NCI-H1417 (cell line): Measurements from ENCODE around the gene MED16.
A peak's percentile ranks its signal among the peaks of the same experiment; 100 is the strongest.
"Not testable (repeated sequence)": the region's sequence is repeated elsewhere in the genome, so short reads cannot be mapped to it uniquely, and the experiment has no call there.

Experiments
- DNase-seq, 3 experiments: peaks; one replicate each; lab custom pipeline; 2025; lab: John Stamatoyannopoulos, UW

Gene MED16

GRCh38 chr19:853614-854220 lies 39.3 kb downstream of the MED16 start:
- DNase-seq = not testable (repeated sequence)

DNA sequence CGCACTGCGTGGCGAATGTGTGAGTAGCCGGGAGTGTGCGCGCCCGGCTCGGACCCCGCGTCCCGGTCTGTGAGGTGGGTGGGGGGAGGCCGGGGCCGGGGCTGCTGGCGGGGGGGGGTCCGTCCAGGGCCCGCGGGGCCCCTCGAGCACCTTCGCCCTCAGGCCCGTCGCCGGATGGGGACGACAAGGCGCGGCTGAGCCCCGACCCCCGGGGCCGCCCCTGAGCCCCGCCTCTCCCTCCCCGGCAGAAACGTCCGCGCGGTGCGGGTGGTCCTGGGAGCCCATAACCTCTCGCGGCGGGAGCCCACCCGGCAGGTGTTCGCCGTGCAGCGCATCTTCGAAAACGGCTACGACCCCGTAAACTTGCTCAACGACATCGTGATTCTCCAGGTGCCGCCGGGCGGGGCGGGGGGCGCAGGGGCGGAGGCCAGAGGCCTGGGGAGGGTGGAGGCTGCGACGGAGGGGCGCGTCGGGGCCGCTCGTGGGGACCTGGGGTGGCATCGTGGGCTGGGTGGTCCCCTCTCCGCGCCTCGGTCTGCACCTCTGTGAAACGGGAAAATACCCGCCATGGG lies 39.9 kb downstream of the MED16 start:
- no peak for DNase-seq

GRCh38 chr19:852136-853013 lies 40.6 kb downstream of the MED16 start, which contains the start of gene ELANE:
Gene ELANE (plus strand): TSS chr19:852303. CDS start chr19:852329, 26 bp downstream.
- DNase-seq = no peak

- DNase-seq = no peak
Measured at GRCh38 chr19:850979-851335, 42.0 kb downstream of the MED16 start.

GRCh38 chr19:850221-850978 lies 42.6 kb downstream of the MED16 start:
- peak in 2 of 3 experiments; percentile 90 to 96 for DNase-seq

DNA sequence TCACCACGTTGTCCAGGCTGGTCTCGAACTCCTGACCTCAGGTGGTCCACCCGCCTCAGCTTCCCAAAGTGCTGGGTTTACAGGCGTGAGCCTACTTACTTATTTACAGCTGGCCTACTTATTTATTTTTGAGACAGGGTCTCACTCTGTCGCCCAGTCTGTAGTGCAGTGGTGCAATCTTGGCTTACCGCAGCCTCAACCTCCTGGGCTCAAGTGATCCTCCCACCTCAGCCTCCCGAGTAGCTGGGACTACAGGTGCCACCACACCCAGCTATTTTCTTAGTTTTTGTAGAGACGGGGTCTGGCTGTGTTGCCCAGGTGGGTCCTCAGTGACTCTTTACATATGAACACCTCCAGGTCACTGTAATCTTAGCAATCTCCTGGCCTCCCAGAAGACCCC lies 43.8 kb downstream of the MED16 start:
- not testable (repeated sequence) for DNase-seq

DNA sequence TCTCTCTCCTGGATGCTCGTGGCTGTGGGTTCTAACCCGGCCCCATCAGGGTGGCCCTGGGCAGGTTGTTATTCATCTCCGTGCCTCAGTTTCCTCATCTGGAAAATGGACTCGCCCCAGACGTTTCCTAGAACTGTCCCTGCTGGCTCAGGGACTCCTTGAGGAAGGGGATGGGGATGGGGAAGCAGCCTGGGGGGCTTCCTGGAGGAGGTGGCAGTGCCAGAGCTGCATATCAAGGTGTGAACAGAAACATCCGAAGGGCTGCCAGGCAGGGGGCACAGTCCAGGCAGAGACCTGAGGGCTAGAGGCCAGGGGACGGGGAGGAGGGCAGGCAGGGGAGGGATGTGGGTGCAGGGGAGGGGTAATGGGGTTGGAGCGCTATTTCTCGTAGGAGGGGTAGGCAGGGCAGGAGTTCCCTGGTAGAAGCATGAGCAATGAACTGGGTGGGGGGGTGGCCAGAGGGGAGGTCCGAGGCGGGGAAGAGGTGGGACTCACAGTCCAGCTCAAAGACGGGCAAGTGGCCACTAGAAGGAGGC lies 44.5 kb downstream of the MED16 start:
- no peak for DNase-seq

DNA sequence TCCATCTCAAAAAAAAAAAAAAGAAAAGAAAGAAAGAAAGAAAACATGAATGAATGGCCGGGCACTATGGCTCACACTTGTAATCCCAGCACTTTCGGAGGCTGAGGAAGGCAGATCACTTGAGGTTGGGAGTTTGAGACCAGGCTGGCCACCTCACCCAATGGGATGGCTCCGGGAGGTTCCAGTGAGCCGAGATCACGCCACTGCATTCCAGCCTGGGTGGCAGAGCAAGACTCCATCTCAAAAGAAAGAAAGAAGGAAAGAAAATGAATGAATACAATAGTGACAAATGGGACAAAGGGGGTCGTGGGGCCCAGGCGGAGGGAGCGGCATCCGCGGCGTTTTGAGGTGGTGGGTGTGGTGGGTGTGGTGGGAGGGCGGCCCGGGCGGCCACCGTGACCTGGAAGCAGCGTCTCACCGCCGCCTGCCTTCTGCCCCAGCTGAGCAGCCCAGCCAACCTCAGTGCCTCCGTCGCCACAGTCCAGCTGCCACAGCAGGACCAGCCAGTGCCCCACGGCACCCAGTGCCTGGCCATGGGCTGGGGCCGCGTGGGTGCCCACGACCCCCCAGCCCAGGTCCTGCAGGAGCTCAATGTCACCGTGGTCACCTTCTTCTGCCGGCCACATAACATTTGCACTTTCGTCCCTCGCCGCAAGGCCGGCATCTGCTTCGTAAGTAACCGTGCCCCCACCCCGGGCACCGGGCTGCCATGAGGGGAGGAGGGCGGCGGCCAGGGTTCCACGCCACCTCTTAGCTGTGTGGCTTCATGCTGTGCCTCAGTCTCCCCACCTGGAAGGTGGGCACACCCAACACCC lies 47.1 kb downstream of the MED16 start:
- no peak for DNase-seq

GRCh38 chr19:844546-844971 lies 48.4 kb downstream of the MED16 start:
- DNase-seq = peak in 2 of 3 experiments; percentile 44 to 54

DNA sequence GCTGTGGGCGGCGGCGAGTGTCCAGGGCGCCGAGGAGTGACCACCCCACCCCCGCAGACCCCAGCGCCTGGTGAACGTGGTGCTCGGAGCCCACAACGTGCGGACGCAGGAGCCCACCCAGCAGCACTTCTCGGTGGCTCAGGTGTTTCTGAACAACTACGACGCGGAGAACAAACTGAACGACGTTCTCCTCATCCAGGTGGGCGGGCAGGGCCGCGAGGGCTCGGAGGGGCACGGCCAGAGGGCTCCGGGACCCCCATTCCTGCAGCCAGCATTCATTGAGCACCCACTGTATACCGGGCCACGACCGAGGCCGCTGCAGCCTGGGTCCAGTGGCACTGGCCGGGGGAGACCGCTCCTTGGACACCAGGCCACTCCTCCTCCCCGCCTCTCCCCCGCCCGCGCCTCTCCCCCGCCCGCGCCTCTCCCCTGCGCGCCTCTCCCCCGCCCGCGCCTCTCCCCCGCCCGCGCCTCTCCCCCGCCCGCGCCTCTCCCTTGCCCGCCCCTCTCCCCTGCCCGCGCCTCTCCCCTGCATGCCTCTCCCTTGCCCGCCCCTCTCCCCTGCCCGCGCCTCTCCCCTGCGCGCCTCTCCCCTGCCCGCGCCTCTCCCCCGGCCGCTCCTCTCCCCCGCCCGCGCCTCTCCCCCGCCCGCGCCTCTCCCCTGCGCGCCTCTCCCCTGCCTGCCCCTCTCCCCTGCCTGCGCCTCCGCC lies 49.0 kb downstream of the MED16 start:
- DNase-seq = peak in 1 of 3 experiments; percentile 51

DNA sequence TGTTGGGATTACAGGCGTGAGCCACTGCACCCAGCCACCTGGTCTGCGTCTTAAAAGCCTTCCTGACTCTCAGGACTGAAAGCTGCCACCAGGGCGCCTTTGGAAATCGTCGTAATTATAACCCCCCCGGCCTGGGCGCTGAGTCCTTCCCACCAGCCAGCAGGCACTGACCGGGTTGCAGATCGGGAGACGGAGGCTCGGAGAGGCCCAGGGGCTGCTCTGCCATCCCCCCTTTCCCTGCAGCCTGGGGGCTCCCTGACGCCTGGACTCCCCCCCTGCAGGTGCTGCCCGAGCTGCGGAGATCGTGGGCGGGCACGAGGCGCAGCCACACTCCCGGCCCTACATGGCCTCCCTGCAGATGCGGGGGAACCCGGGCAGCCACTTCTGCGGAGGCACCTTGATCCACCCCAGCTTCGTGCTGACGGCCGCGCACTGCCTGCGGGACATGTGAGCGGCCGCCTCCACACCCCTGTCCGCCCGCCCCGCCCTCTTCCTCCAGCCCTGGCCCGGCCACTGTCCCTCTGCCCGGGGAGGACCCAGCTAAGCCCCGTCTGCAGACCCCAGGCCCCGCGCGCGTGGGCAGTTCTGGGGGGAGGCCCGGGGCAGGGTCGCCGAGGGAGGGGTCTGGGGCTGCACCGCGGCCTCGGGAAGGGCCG lies 49.7 kb downstream of the MED16 start:
- DNase-seq = peak in 2 of 3 experiments; percentile 76 to 84

GRCh38 chr19:842802-843179 lies 50.2 kb downstream of the MED16 start:
- DNase-seq = not testable (repeated sequence)

GRCh38 chr19:840519-841206 lies 52.3 kb downstream of the MED16 start, which contains the start of gene PRTN3:
Gene PRTN3 (plus strand): TSS chr19:840999. CDS start chr19:841009, 10 bp downstream.
- DNase-seq = no peak

GRCh38 chr19:835210-835810 lies 57.7 kb downstream of the MED16 start:
- no peak for DNase-seq

- no peak for DNase-seq
Measured at GRCh38 chr19:834216-834615, 58.8 kb downstream of the MED16 start.

DNA sequence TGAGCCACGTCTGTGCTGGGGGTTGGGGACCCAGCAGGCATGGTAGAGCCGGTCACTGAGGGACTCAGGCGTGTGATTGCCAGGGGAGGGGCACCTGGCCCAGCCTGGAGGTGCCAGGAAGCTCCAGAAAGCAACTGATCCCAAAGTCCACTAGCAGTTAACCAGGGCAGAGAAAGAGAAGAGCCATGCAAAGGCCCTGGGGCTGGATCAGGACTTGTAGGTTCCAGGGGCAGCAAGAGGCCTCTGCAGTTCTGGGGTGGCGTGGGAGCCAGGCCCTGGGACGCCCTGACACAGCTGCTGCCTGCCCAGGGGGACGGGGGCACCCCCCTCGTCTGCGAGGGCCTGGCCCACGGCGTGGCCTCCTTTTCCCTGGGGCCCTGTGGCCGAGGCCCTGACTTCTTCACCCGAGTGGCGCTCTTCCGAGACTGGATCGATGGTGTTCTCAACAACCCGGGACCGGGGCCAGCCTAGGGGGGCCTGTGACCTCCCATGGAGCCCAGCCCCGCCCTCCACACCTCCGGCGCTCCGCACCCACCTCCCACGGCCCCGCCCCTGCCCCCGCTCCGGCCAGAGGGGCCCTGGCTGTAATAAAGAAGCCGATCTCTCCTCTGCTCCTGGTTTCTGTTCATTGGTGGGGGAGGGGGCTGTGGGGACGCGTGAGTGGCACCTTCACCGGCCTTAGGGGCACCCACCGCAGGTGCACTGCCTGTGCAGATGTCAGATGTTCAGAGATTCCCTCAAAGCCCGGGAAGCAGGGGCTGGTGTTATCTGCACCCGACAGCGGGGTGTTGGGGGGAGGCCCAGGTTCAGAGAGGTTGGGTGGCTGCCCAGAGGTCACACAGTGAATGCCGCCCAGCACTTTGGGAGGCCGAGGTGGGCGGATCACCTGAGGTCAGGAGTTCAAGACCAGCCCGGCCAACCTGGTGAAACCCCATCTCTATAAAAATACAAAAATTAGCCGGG lies 61.3 kb downstream of the MED16 start:
- no peak for DNase-seq

GRCh38 chr19:829129-829758 lies 63.7 kb downstream of the MED16 start:
- DNase-seq = no peak
